CD14-positive monocyte (primary cell): Measurements from ENCODE around the gene MYADML2. TPM values are rescaled to one million over a fixed set of nuclear protein-coding genes. Genes with fewer than 3 reads are reported as not detected.

Source experiments
- DNase-seq, 3 donors: peaks; one replicate each; pipeline ENCODE4 v3.0.0-alpha.2; 2011 to 2022
- H2AFZ ChIP-seq: 2 replicates; pipeline ENCODE4 v1.6.0; 2012; ENCODE audit warnings: mild to moderate bottlenecking, low read depth, low read length, inconsistent platforms; ENCODE audit not compliant: insufficient read depth, poor library complexity, severe bottlenecking
- H3K27ac ChIP-seq, 2 donors: 1 replicate in 1 of 2; 2 replicates in 1 of 2; pipeline ENCODE4 v1.5.1; 2012 to 2013; ENCODE audit warnings: low read length in 2 of 2, control low read depth in 1 of 2, inconsistent platforms in 1 of 2, low read depth in 1 of 2, mild to moderate bottlenecking in 1 of 2
- H3K27me3 ChIP-seq, 2 donors: one replicate each; pipeline versions ENCODE4 v1.6.0 to v1.6.1; 2011 to 2013; ENCODE audit warnings: low read length in 2 of 2; ENCODE audit not compliant: control insufficient read depth in 2 of 2, insufficient read depth in 2 of 2
- H3K36me3 ChIP-seq, 2 donors: replicated peaks in 1 of 2; 1 replicate in 1 of 2; 2 replicates in 1 of 2; pipeline versions ENCODE4 v1.5.1 to v1.6.1; 2012 to 2013; ENCODE audit warnings: low read length in 2 of 2, control low read depth in 1 of 2, inconsistent platforms in 1 of 2, mild to moderate bottlenecking in 1 of 2; ENCODE audit not compliant: insufficient read depth in 2 of 2, control insufficient read depth in 1 of 2
- H3K4me1 ChIP-seq, 2 donors: 1 replicate in 1 of 2; 2 replicates in 1 of 2; pipeline versions ENCODE4 v1.5.1 to v1.6.1; 2012 to 2013; ENCODE audit warnings: low read length in 2 of 2, control low read depth in 1 of 2, inconsistent platforms in 1 of 2, mild to moderate bottlenecking in 1 of 2, moderate library complexity in 1 of 2; ENCODE audit not compliant: insufficient read depth in 2 of 2, control insufficient read depth in 1 of 2
- H3K4me2 ChIP-seq: replicated peaks from 2 replicates; pipeline ENCODE3; 2012; ENCODE audit warnings: low read length, moderate library complexity, mild to moderate bottlenecking; ENCODE audit not compliant: poor library complexity, severe bottlenecking; ENCODE audit errors: extremely low read depth
- H3K4me3 ChIP-seq, 3 experiments: fragments of 200-600 bp in 1 of 3; sonication (generic) in 1 of 3; replicated peaks in 1 of 3; 1 replicate in 2 of 3; 2 replicates in 1 of 3; pipeline ENCODE4 v1.5.1; 2011 to 2013; ENCODE audit warnings: low read length in 3 of 3, mild to moderate bottlenecking in 3 of 3, control low read depth in 2 of 3, low read depth in 2 of 3, inconsistent platforms in 1 of 3, moderate library complexity in 1 of 3
- H3K79me2 ChIP-seq: 2 replicates; pipeline ENCODE4 v1.6.0; 2012; ENCODE audit warnings: mild to moderate bottlenecking, control low read depth, inconsistent platforms, low read length, moderate library complexity; ENCODE audit not compliant: insufficient read depth
- H3K9ac ChIP-seq: 2 replicates; pipeline ENCODE4 v1.6.0; 2017; ENCODE audit warnings: low read length, mild to moderate bottlenecking; ENCODE audit not compliant: insufficient read depth, poor library complexity, severe bottlenecking
- H3K9me3 ChIP-seq, 2 donors: replicated peaks in 1 of 2; 1 replicate in 1 of 2; 2 replicates in 1 of 2; pipeline versions ENCODE4 v1.5.1 to v1.6.1; 2012 to 2013; ENCODE audit warnings: low read length in 2 of 2, control low read depth in 1 of 2; ENCODE audit not compliant: control insufficient read depth in 1 of 2, insufficient read depth in 1 of 2
- H4K20me1 ChIP-seq: 2 replicates; pipeline ENCODE4 v1.6.0; 2012; ENCODE audit warnings: mild to moderate bottlenecking, low read length, control low read depth, moderate library complexity; ENCODE audit not compliant: insufficient read depth
- H3K27ac Mint-ChIP-seq, 7 donors: one replicate each; pipeline ENCODE4 v1.8.0; 2020; ENCODE audit warnings: mild to moderate bottlenecking in 7 of 7, mixed read lengths in 7 of 7, moderate library complexity in 6 of 7, inconsistent platforms in 2 of 7
- H3K27me3 Mint-ChIP-seq, 3 donors: one replicate each; pipeline ENCODE4 v1.8.0; 2021 to 2022; ENCODE audit warnings: low read depth in 3 of 3, mild to moderate bottlenecking in 3 of 3, mixed read lengths in 3 of 3, moderate library complexity in 3 of 3, inconsistent platforms in 1 of 3
- H3K36me3 Mint-ChIP-seq, 2 donors: one replicate each; pipeline ENCODE4 v1.8.0; 2020; ENCODE audit warnings: mixed read lengths in 2 of 2, inconsistent platforms in 1 of 2, mild to moderate bottlenecking in 1 of 2
- H3K4me1 Mint-ChIP-seq: one replicate; pipeline ENCODE4 v1.8.0; 2020; ENCODE audit warnings: mild to moderate bottlenecking, mixed read lengths
- H3K4me3 Mint-ChIP-seq, 2 donors: one replicate each; pipeline ENCODE4 v1.8.0; 2020; ENCODE audit warnings: mild to moderate bottlenecking in 2 of 2, mixed read lengths in 2 of 2, moderate library complexity in 1 of 2
- H3K9me3 Mint-ChIP-seq, 7 donors: one replicate each; pipeline ENCODE4 v1.8.0; 2020 to 2022; ENCODE audit warnings: mixed read lengths in 7 of 7, mild to moderate bottlenecking in 6 of 7, moderate library complexity in 6 of 7, inconsistent platforms in 2 of 7
- WGBS: methylation state at CpG from one replicate; pipeline ENCODE4 v1.1.5; 2013; ENCODE audit warnings: missing lambda C conversion rate; ENCODE audit not compliant: insufficient coverage; 5-methylcytosine and 5-hydroxymethylcytosine counted together
- intact Hi-C, 2 donors: fragments of 100-400 bp; cut with micrococcal nuclease; formaldehyde crosslinking; loops; one replicate each; pipeline versions ENCODE4 v1.15.0 to v1.15.1; 2023
- polyA plus RNA-seq, 3 donors: library from polyadenylated mRNA; depleted of rRNA in 1 of 3; unstranded in 2 of 3; stranded (reverse) in 1 of 3; fragments of 300-500 nt in 2 of 3; fragments of >200 nt in 1 of 3; fragmentation: Illumina TruSeq in 2 of 3; gene quantifications; 1 replicate in 2 of 3; 2 replicates in 1 of 3; pipeline ENCODE4 v1.2.3, GENCODE V29; 2012 to 2021
- TF ChIP-seq, protein P1 (sequence below): fragments of 200-600 bp; IDR thresholded peaks from one replicate; pipeline ENCODE4 v1.8.0; 2022; ENCODE audit warnings: antibody characterized with exemption, mild to moderate bottlenecking

The MYADML2 gene
- polyA plus RNA-seq, 3 donors, result not detected

DNA sequence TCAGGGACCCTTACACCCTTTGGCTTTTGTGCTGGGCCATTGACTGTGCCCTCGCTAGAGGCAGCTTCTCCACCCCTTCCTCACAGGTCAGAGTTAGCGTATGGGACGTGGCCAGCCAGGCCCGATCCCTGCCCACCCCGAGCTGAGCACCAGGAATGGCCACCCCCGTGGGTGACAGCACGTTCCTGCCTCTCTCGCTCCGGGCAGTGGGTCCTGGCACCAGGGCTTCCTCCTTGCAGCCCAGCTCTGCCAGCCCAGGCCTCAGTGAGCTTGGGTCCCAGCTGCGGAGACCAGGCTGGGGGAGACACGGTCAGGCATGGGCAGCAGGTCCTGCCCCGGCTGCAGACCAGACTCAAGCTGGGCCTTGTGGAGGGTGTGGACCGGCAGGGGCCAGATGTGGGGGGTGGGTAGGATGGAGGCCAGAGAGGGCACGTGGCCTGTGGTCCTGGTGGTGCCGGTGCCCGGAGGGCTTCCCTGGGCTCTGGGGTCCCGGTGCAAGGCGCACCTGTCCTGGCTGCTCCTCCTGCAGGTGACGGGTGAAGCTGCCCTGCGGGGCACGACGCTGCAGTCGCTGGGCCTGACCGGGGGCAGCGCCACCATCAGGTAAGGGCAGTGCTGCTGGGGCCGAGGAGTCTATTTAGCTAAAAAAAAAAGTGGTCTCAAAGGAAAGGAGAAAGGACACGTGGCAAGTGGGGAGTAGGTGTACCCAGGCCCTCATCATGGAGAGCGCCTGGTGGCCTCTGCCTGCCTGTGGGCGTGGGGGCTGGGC, 48.6 kb upstream of the MYADML2 start:
- intact Hi-C loops, result no loop called here
- H3K9me3 Mint-ChIP-seq, result peaks cover 0 to 2% (median 0%) of the 10 kb centered on the region in 7 donors
- peaks cover 4% of the 10 kb centered on the region for H4K20me1 ChIP-seq
- no peak overlapping the region for H3K27ac ChIP-seq
- no peak overlapping the region for H3K27ac Mint-ChIP-seq
- peaks cover 16 to 32% of the 10 kb centered on the region in 2 donors for H3K36me3 ChIP-seq
- no peaks in the 10 kb centered on the region for H3K27me3 ChIP-seq
- H3K9me3 ChIP-seq, result no peaks in the 10 kb centered on the region
- H3K4me1 ChIP-seq, result no peaks in the 10 kb centered on the region
- H2AFZ ChIP-seq, result no peak overlapping the region
- H3K27me3 Mint-ChIP-seq, result no peaks in the 10 kb centered on the region
- H3K36me3 Mint-ChIP-seq, result peaks cover 19 to 52% of the 10 kb centered on the region in 2 donors
- no peak overlapping the region for H3K9ac ChIP-seq
- no peak overlapping the region for H3K4me3 ChIP-seq
- TF ChIP-seq, protein P1, sequence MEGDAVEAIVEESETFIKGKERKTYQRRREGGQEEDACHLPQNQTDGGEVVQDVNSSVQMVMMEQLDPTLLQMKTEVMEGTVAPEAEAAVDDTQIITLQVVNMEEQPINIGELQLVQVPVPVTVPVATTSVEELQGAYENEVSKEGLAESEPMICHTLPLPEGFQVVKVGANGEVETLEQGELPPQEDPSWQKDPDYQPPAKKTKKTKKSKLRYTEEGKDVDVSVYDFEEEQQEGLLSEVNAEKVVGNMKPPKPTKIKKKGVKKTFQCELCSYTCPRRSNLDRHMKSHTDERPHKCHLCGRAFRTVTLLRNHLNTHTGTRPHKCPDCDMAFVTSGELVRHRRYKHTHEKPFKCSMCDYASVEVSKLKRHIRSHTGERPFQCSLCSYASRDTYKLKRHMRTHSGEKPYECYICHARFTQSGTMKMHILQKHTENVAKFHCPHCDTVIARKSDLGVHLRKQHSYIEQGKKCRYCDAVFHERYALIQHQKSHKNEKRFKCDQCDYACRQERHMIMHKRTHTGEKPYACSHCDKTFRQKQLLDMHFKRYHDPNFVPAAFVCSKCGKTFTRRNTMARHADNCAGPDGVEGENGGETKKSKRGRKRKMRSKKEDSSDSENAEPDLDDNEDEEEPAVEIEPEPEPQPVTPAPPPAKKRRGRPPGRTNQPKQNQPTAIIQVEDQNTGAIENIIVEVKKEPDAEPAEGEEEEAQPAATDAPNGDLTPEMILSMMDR, result no peak
- no peak overlapping the region for H3K4me3 Mint-ChIP-seq
- H3K4me2 ChIP-seq, result no peak overlapping the region
- no peaks in the 10 kb centered on the region for H3K79me2 ChIP-seq
- H3K4me1 Mint-ChIP-seq, result no peaks in the 10 kb centered on the region
- no peak for DNase-seq
- 98% methylated on average over 28 of the region's 29 CpGs for WGBS

DNA sequence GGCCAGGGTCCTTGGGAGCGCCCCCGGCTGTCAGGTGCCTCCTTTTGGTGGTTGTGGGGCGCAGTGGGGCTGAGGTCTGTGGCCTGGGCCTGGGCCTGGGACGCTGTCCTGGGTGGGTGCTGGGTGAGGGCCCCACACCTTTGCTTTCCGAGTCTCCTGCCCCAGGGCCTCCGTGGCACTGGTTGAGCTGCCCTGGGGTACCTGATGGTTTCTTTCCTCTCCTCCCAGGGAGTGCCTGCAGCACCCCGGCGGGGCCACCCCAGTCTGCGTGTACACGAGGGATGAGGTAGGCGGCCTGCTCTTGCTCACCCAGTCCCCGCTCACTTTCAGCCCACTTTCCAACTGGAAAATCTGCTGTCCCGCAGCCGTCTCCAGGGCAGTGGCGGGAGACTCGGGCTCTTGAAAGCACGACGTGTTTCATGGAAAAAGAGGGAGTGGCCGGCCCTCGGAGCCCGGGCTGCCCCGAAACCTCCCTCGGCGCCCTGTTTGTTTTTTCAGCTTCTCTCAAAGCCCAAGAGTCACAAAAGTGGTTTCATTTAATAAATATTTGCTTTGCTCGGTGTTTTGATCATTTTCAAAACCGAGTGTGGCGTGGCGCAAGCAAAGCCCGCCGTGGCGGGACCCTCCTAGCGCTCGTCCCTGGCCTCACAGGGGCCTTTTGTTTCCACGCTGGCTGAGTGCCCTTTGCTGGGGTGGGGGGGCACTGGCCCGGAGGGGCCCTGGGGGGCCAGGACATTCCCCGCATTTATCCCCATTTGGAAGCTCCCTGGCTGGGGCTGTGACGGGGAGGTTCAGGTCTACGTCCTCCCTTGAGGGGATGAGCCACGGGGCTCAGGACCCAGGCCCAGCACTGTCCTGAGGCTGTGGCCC, 47.8 kb upstream of the MYADML2 start:
- H3K9ac ChIP-seq, result no peak overlapping the region
- no peaks in the 10 kb centered on the region for H3K4me1 Mint-ChIP-seq
- no peaks in the 10 kb centered on the region for H3K79me2 ChIP-seq
- peaks cover 4% of the 10 kb centered on the region for H4K20me1 ChIP-seq
- H3K4me1 ChIP-seq, result no peaks in the 10 kb centered on the region
- H3K4me3 ChIP-seq, result no peak overlapping the region
- H3K27me3 Mint-ChIP-seq, result no peaks in the 10 kb centered on the region
- no peak overlapping the region for H3K27ac ChIP-seq
- intact Hi-C loops, result no loop called here
- no peaks in the 10 kb centered on the region for H3K9me3 ChIP-seq
- no peak overlapping the region for H3K27ac Mint-ChIP-seq
- peaks cover 19 to 39% of the 10 kb centered on the region in 2 donors for H3K36me3 ChIP-seq
- no peak for DNase-seq
- H3K4me2 ChIP-seq, result no peak overlapping the region
- WGBS, result 99% methylated on average over 27 of the region's 39 CpGs
- TF ChIP-seq, protein P1, result no peak
- H3K4me3 Mint-ChIP-seq, result no peak overlapping the region
- H3K36me3 Mint-ChIP-seq, result peaks cover 25 to 57% of the 10 kb centered on the region in 2 donors
- H3K9me3 Mint-ChIP-seq, result peaks cover 0 to 2% (median 0%) of the 10 kb centered on the region in 7 donors
- H2AFZ ChIP-seq, result no peak overlapping the region
- H3K27me3 ChIP-seq, result no peaks in the 10 kb centered on the region
